H9 (cell line): ENCODE measurements around the gene KAZALD1. TPM values are rescaled to one million over a fixed set of nuclear protein-coding genes. Genes with fewer than 3 reads are reported as not detected.

Experiments
- DNase-seq: peaks from one replicate; pipeline ENCODE4 v3.0.0-alpha.2; 2017
- H2AFZ ChIP-seq: one replicate; pipeline ENCODE4 v1.6.1; 2013; ENCODE audit warnings: mild to moderate bottlenecking, low read length, control low read depth, moderate library complexity
- H2AK5ac ChIP-seq: 2 replicates; pipeline ENCODE4 v1.6.1; 2013; ENCODE audit warnings: low read length, control low read depth, mixed read lengths; ENCODE audit not compliant: insufficient read length
- H2BK120ac ChIP-seq: one replicate; pipeline ENCODE4 v1.6.1; 2013; ENCODE audit warnings: low read depth, mild to moderate bottlenecking, low read length, control low read depth, inconsistent platforms; ENCODE audit not compliant: poor library complexity, severe bottlenecking
- H2BK12ac ChIP-seq: 2 replicates; pipeline ENCODE4 v1.6.1; 2013; ENCODE audit warnings: low read length, control low read depth, mixed read lengths, low read depth; ENCODE audit not compliant: insufficient read length
- H2BK15ac ChIP-seq: 2 replicates; pipeline ENCODE4 v1.6.1; 2013; ENCODE audit warnings: low read depth, low read length, control low read depth
- H2BK20ac ChIP-seq: one replicate; pipeline ENCODE4 v1.6.1; 2013; ENCODE audit warnings: low read depth, mild to moderate bottlenecking, low read length, control low read depth, inconsistent platforms; ENCODE audit not compliant: poor library complexity, severe bottlenecking
- H2BK5ac ChIP-seq: 2 replicates; pipeline ENCODE4 v1.6.1; 2013; ENCODE audit warnings: low read length, control low read depth, mixed read lengths; ENCODE audit not compliant: insufficient read length
- H3K14ac ChIP-seq: 2 replicates; pipeline ENCODE4 v1.6.1; 2013; ENCODE audit warnings: low read length, control low read depth; ENCODE audit not compliant: insufficient read depth
- H3K18ac ChIP-seq: 2 replicates; pipeline ENCODE4 v1.6.1; 2013; ENCODE audit warnings: low read depth, mild to moderate bottlenecking, mixed read lengths, low read length, control low read depth; ENCODE audit not compliant: insufficient read length
- H3K23ac ChIP-seq: 2 replicates; pipeline ENCODE4 v1.6.1; 2013; ENCODE audit warnings: low read length, control low read depth, mixed read lengths, low read depth; ENCODE audit not compliant: insufficient read length
- H3K23me2 ChIP-seq: 2 replicates; pipeline ENCODE4 v1.6.1; 2013; ENCODE audit warnings: low read depth, mild to moderate bottlenecking, mixed read lengths, low read length, control low read depth; ENCODE audit not compliant: insufficient read length, poor library complexity, severe bottlenecking
- H3K27ac ChIP-seq: 2 replicates; pipeline ENCODE4 v1.5.1; 2013; ENCODE audit warnings: low read length, control low read depth, mixed read lengths, low read depth; ENCODE audit not compliant: insufficient read length
- H3K27me3 ChIP-seq: 2 replicates; pipeline ENCODE4 v1.6.1; 2013; ENCODE audit warnings: low read length, control low read depth, inconsistent platforms; ENCODE audit not compliant: insufficient read depth
- H3K4ac ChIP-seq: 2 replicates; pipeline ENCODE4 v1.6.1; 2013; ENCODE audit warnings: low read depth, mild to moderate bottlenecking, control low read depth, inconsistent platforms, low read length, moderate library complexity
- H3K4me1 ChIP-seq: 2 replicates; pipeline ENCODE4 v1.6.1; 2013; ENCODE audit warnings: low read length, control low read depth, inconsistent platforms; ENCODE audit not compliant: insufficient read depth
- H3K4me2 ChIP-seq: 2 replicates; pipeline ENCODE4 v1.6.1; 2013; ENCODE audit warnings: low read length, control low read depth, mixed read lengths; ENCODE audit not compliant: insufficient read length, insufficient read depth
- H3K56ac ChIP-seq: 2 replicates; pipeline ENCODE4 v1.6.1; 2013; ENCODE audit warnings: low read depth, mild to moderate bottlenecking, mixed read lengths, low read length, control low read depth; ENCODE audit not compliant: insufficient read length
- H3K79me1 ChIP-seq: 2 replicates; pipeline ENCODE4 v1.6.1; 2013; ENCODE audit warnings: low read depth, mild to moderate bottlenecking, moderate library complexity, low read length, control low read depth, inconsistent platforms; ENCODE audit not compliant: insufficient read depth, poor library complexity, severe bottlenecking
- H3K79me2 ChIP-seq: 2 replicates; pipeline ENCODE4 v1.6.1; 2013; ENCODE audit warnings: low read length, control low read depth, inconsistent platforms; ENCODE audit not compliant: insufficient read depth
- H3K9ac ChIP-seq: 2 replicates; pipeline ENCODE4 v1.6.1; 2013; ENCODE audit warnings: low read length, control low read depth, mixed read lengths; ENCODE audit not compliant: insufficient read length; ENCODE audit errors: extremely low read depth
- H3K9me3 ChIP-seq: one replicate; pipeline ENCODE4 v1.6.1; 2013; ENCODE audit warnings: low read depth, low read length, inconsistent platforms; ENCODE audit not compliant: control insufficient read depth
- H3T11ph ChIP-seq: one replicate; pipeline ENCODE4 v1.6.1; 2013; ENCODE audit warnings: mild to moderate bottlenecking, low read length, control low read depth, inconsistent platforms
- H4K20me1 ChIP-seq: one replicate; pipeline ENCODE4 v1.6.1; 2013; ENCODE audit not compliant: control insufficient read depth, insufficient read length, insufficient read depth
- H4K5ac ChIP-seq: 2 replicates; pipeline ENCODE4 v1.6.1; 2013; ENCODE audit warnings: low read depth, mild to moderate bottlenecking, mixed read lengths, low read length, control low read depth; ENCODE audit not compliant: insufficient read length
- H4K8ac ChIP-seq: replicated peaks from 2 replicates; pipeline ENCODE4 v1.6.1; 2013; ENCODE audit warnings: low read length, control low read depth, mixed read lengths, low read depth; ENCODE audit not compliant: insufficient read length
- H4K91ac ChIP-seq: 2 replicates; pipeline ENCODE4 v1.6.1; 2013; ENCODE audit warnings: low read depth, mild to moderate bottlenecking, moderate library complexity, mixed read lengths, low read length, control low read depth; ENCODE audit not compliant: insufficient read length
- H3K27ac Mint-ChIP-seq, 3 experiments: 2 replicates in 2 of 3; 3 replicates in 1 of 3; pipeline ENCODE4 v1.8.0; 2020 to 2021; ENCODE audit warnings: mixed read lengths in 3 of 3, mild to moderate bottlenecking in 1 of 3, moderate library complexity in 1 of 3
- H3K27me3 Mint-ChIP-seq: 2 replicates; pipeline ENCODE4 v1.8.0; 2021; ENCODE audit warnings: low read depth, mild to moderate bottlenecking, moderate library complexity, mixed read lengths
- H3K36me3 Mint-ChIP-seq, 3 experiments: 2 replicates in 2 of 3; 3 replicates in 1 of 3; pipeline ENCODE4 v1.8.0; 2020 to 2021; ENCODE audit warnings: low read depth in 3 of 3, mixed read lengths in 3 of 3; ENCODE audit not compliant: insufficient read depth in 1 of 3
- H3K4me1 Mint-ChIP-seq, 2 experiments: 2 replicates each; pipeline ENCODE4 v1.8.0; 2020; ENCODE audit warnings: mixed read lengths in 2 of 2
- H3K4me3 Mint-ChIP-seq, 2 experiments: 2 replicates in 1 of 2; 3 replicates in 1 of 2; pipeline ENCODE4 v1.8.0; 2020 to 2021; ENCODE audit warnings: mild to moderate bottlenecking in 2 of 2, mixed read lengths in 2 of 2, moderate library complexity in 1 of 2
- H3K9me3 Mint-ChIP-seq, 2 experiments: 2 replicates in 1 of 2; 3 replicates in 1 of 2; pipeline ENCODE4 v1.8.0; 2020; ENCODE audit warnings: mild to moderate bottlenecking in 2 of 2, mixed read lengths in 2 of 2, moderate library complexity in 1 of 2
- CTCF ChIP-seq: fragments of 200-600 bp; sonication (generic); conservative IDR thresholded peaks from 3 replicates; pipeline ENCODE4 v1.8.0; 2021; ENCODE audit warnings: antibody characterized with exemption, mild to moderate bottlenecking
- WGBS: extraction: QIAGEN DNeasy Blood & Tissue Kit; methylation state at CpG from one replicate; pipeline ENCODE4 v1.1.7; 2013; ENCODE audit warnings: missing lambda C conversion rate, low lambda C conversion rate, mixed read lengths; ENCODE audit not compliant: insufficient read length; ENCODE audit errors: extremely low coverage; 5-methylcytosine and 5-hydroxymethylcytosine counted together
- total RNA-seq: library from RNA; stranded (reverse); gene quantifications from 2 replicates; pipeline ENCODE4 v1.2.1, GENCODE V29; 2021

The KAZALD1 gene
- total RNA-seq, 1 experiment from 2014 or later = 2.9 TPM

DNA sequence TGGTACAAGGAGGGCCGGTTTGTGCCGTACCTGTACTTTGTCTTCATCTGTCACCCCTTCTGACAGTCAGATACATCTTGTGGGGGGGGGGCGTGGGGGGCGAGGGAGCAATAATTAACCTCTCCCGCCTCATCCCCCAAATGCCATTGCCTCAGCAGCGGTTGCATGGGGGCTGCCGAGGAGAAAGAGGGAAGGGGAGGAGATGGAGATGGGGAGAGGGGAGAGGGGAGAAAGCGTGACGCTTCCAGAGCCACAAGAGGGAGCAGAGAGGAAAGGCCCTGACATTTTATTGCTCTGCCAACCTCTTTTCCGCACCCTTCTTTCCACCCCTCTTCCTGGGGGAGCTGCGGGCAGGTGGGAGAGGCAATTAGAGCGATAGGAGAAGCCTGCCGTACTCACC lies 11.8 kb downstream of the KAZALD1 start:
- peaks cover 12% of the 10 kb centered on the region; the same call in 1 of the 2 replicates for H3K27me3 ChIP-seq
- Mint-ChIP-seq H3K27ac (no peak overlapping the region), H3K4me3 (no peak overlapping the region; a peak in 2 of 5 replicates), H3K27me3 (peaks cover 69% of the 10 kb centered on the region), H3K9me3 (no peaks in the 10 kb centered on the region; a peak in 1 of 5 replicates), H3K4me1 (peaks cover 17 to 33% of the 10 kb centered on the region in 2 experiments), H3K36me3 (no peaks in the 10 kb centered on the region)
- H3K4me2 ChIP-seq = peak overlapping the region; percentile 37
- no peaks in the 10 kb centered on the region for H3K9me3 ChIP-seq
- H4K8ac ChIP-seq = no peak overlapping the region
- H3K9ac ChIP-seq = no peak overlapping the region
- no peaks in the 10 kb centered on the region for H3K79me2 ChIP-seq
- H2BK20ac ChIP-seq = no peak overlapping the region
- TF ChIP-seq CTCF = peak; percentile 13; the same call in 1 of the 3 replicates
- H2BK5ac ChIP-seq = no peak overlapping the region
- no peak for DNase-seq
- no peaks in the 10 kb centered on the region for H3K79me1 ChIP-seq
- no peak overlapping the region for H3K27ac ChIP-seq
- H3K14ac ChIP-seq = no peak overlapping the region
- no peak overlapping the region for H4K91ac ChIP-seq
- no peak overlapping the region for H3K18ac ChIP-seq
- H3K4me1 ChIP-seq = peaks cover 2% of the 10 kb centered on the region; the same call in 1 of the 2 replicates
- H3K56ac ChIP-seq = no peak overlapping the region
- H3K23ac ChIP-seq = no peak overlapping the region
- H2AK5ac ChIP-seq = no peak overlapping the region
- H3K4ac ChIP-seq = no peak overlapping the region
- H3T11ph ChIP-seq = no peak overlapping the region
- H2BK120ac ChIP-seq = no peak overlapping the region
- H4K20me1 ChIP-seq = no peaks in the 10 kb centered on the region
- H2AFZ ChIP-seq = no peak overlapping the region
- no peak overlapping the region for H2BK12ac ChIP-seq
- no peak overlapping the region for H2BK15ac ChIP-seq
- WGBS = no CpG with 5 or more reads among the region's 13 CpGs
- no peak overlapping the region for H4K5ac ChIP-seq
- H3K23me2 ChIP-seq = peaks cover 2% of the 10 kb centered on the region
